GM19324 (cell line): ENCODE data around the gene ME3.
"Not testable (repeated sequence)": the region's sequence is repeated elsewhere in the genome, so short reads cannot be mapped to it uniquely, and the experiment has no call there.

Experiments used
- ATAC-seq: cut with Tn5 transposase; IDR thresholded peaks from one replicate; pipeline ENCODE4 v1.9.1; 2021; ENCODE audit warnings: mild to moderate bottlenecking, moderate library complexity; ENCODE audit not compliant: unreplicated experiment, low FRiP score

ME3 gene

GRCh38 chr11:86523738-86524619, 148.4 kb downstream of the ME3 start:
- ATAC-seq: no peak

- ATAC-seq: not testable (repeated sequence)
Observed at GRCh38 chr11:86522512-86522911, 149.9 kb downstream of the ME3 start.

- ATAC-seq: no peak
Observed at GRCh38 chr11:86519064-86519911, 153.1 kb downstream of the ME3 start.

GRCh38 chr11:86518211-86518610, 154.2 kb downstream of the ME3 start:
- no peak for ATAC-seq

GRCh38 chr11:86517557-86517956, 154.9 kb downstream of the ME3 start:
- ATAC-seq: no peak

- ATAC-seq: no peak
Observed at GRCh38 chr11:86515297-86516094, 156.9 kb downstream of the ME3 start.

GRCh38 chr11:86514453-86514852, 158.0 kb downstream of the ME3 start:
- ATAC-seq: no peak

GRCh38 chr11:86513746-86514373, 158.6 kb downstream of the ME3 start:
- no peak for ATAC-seq

GRCh38 chr11:86513138-86513537, 159.3 kb downstream of the ME3 start:
- no peak for ATAC-seq

GRCh38 chr11:86511086-86511551, 161.3 kb downstream of the ME3 start:
- no peak for ATAC-seq

GRCh38 chr11:86510674-86511073, 161.7 kb downstream of the ME3 start:
- ATAC-seq: no peak

- ATAC-seq: no peak
Observed at GRCh38 chr11:86510097-86510496, 162.3 kb downstream of the ME3 start.

GRCh38 chr11:86509588-86509974, 162.8 kb downstream of the ME3 start:
- no peak for ATAC-seq

- ATAC-seq: no peak
Observed at GRCh38 chr11:86508604-86509587, 163.5 kb downstream of the ME3 start.

- no peak for ATAC-seq
Observed at GRCh38 chr11:86507249-86507845, 165.1 kb downstream of the ME3 start.

- ATAC-seq: no peak
Observed at GRCh38 chr11:86506235-86506634, 166.2 kb downstream of the ME3 start.

GRCh38 chr11:86503131-86503530, 169.3 kb downstream of the ME3 start:
- ATAC-seq: no peak

GRCh38 chr11:86502137-86502642, 170.2 kb downstream of the ME3 start:
- no peak for ATAC-seq
